Myocyte (in vitro differentiated cells): Measurements from ENCODE around the gene NUDT13. TPM values are rescaled to one million over a fixed set of nuclear protein-coding genes. Genes with fewer than 3 reads are reported as not detected.

Source experiments
- DNase-seq: peaks from one replicate; pipeline ENCODE4 v3.0.0-alpha.2; 2012; ENCODE audit warnings: low read depth
- polyA plus RNA-seq: library from polyadenylated mRNA; unstranded; fragments of >200 nt; gene quantifications from one replicate; pipeline ENCODE4 v1.2.1, GENCODE V29; 2012; ENCODE audit warnings: missing spikeins
- total RNA-seq: library from RNA; depleted of rRNA; stranded (reverse); fragments of >200 nt; gene quantifications from 2 replicates; pipeline ENCODE4 v1.2.3, GENCODE V29; 2014

Gene NUDT13
- 2.6 and 4.6 TPM in 2 replicates for total RNA-seq
- 2.9 TPM for polyA plus RNA-seq

GRCh38 chr10:73110345-73110849, at the start of gene NUDT13:
Gene NUDT13, plus strand, starts transcription at chr10:73110455. Its CDS starts 3,911 bp downstream, at chr10:73114366.
- peak; percentile 90 for DNase-seq

DNA sequence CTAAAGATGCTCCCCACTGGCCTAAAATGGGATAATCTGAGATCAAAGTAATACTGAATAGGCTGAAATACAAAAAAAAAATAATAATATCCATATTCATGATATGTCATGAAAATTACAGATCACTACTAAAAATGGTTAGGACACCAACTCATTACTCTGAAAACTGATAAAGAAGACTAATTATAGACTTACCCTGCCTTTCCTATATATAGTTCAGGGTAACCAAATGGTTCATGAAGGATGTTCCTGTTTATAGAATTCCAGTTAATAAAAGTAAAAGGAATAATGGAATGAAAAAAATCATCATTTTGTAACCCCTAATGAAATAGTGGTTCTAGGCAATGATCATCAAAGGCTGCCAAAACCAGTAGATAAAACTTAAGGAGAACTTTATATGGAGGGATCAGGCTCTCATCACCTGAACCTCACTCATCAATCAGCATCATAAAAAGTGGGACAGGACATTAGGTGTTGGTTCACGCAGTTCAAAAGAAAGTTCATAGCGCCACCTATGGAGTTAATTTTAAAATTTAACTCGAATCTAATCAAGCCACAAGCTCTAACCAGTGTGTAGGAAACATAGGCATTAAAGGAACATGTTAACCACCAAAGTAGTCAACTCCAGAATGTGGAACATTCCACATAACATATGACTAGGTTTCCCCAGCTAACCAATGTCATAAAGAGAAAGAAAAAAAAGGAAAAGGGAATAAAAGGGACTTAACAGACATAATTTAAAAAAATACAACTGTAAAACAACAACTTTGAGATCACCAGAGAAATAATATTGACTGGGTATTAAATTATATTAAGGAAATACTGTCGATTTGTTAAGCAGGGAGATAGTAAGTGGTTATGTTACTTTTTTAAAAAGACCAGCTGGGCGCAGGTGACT, 49.3 kb upstream of the NUDT13 start:
- DNase-seq, result peak; percentile 33

GRCh38 chr10:73061743-73062142, 48.5 kb upstream of the NUDT13 start:
- no peak for DNase-seq

- no peak for DNase-seq
These were observed 44.8 kb upstream of the NUDT13 start for GRCh38 chr10:73065441-73065840.

DNA sequence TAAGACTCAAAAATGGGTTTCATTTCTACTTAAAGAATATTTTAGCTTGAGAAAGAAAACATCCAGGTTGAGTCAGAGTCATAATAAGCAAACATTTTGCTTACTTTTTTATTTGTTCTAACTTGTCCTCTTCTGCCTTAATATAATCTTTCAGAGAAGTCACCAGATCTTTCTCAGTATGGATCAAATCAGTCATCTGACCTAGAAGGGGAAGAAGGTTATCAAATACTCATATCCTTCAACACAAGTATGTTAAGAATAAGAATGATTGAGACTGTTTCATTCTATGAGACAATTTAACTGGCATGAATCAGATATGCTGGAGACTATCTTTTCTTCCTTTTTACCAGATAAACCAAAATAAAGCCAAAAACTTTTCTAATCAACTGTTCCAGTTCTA, 36.6 kb upstream of the NUDT13 start:
- DNase-seq, result no peak

- no peak for DNase-seq
These were observed 34.4 kb upstream of the NUDT13 start for GRCh38 chr10:73075829-73076228.

DNA sequence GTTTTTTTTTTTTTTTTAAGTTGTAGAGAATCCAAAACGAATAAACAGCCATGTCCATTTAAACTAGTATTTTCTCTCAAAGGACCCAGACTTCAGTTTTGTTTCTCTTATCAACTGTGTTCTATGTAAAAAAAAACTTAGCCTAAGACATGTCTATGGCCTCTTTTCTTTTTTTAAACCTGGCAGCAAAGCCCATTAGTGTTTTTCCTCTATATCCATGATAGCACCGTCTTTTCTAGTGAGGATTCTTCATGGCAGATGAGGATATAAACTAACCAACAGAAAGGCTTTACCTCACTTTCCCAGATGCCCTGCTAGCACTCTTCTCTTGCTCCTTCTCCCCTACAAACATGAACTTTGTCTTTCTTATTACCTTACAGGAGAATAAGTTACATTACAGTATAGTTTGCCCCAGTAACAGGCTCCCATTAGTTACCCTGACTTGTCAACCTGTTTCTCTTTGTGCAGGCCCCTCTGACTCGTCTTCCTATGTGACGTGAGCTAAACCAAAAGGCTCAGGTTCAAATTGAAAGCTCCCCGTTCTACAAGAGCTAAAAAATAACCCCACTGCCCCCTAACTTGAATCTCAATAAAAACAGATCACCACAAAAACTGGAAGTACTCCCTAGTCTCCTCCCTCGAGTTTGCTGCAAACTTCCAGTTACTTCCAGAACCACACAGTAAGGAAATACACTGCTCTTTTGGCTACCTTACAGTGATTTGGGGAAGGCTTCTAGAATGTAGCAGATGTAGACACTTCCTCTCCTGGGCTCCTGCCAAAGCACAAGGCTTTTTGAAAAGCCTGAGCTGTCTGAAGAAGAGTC, 33.7 kb upstream of the NUDT13 start:
- peak; percentile 75 for DNase-seq

GRCh38 chr10:73079779-73080541, 30.3 kb upstream of the NUDT13 start:
- DNase-seq, result no peak

DNA sequence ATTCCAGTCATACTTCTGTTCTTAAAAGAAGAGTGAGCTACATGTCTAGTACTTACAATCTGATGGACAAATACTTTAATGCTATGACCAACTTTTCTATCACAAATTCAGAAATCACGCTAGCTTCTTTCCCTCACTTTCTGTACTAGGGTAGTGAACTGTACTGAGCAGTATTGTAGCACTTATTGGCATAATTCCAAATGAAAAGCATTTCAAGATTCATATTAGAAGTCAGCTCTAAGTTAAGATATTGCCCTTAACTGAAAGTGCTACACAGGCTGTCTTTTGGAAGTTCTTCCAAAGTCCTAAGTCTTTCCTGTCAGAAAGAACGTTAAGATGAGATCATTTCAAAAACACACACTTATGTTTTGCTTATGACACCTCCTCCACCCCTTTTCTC, 27.0 kb upstream of the NUDT13 start:
- no peak for DNase-seq

- no peak for DNase-seq
These were observed 26.0 kb upstream of the NUDT13 start for GRCh38 chr10:73084209-73084608.

- DNase-seq, result no peak
These were observed 23.4 kb upstream of the NUDT13 start for GRCh38 chr10:73086816-73087215.

GRCh38 chr10:73088304-73088703, 22.0 kb upstream of the NUDT13 start:
- DNase-seq, result no peak

DNA sequence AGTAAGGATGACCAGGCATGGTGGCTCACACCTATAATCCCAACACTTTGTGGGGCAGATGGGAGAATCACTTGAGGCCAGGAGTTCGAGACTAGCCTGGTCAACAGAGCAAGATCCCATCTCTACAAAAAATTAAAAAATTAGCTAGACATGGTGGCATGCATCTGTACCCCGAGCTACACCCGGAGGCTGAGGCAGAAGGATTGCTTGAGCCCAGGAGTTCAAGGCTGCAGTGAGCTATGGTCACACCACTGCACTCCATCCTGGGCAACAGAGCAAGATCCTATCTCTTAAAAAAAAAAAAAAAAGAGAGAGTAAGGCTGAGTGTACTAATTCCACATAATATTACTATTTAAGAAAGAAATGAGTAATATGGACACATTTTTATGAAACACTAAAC, 17.4 kb upstream of the NUDT13 start:
- DNase-seq, result no peak

- no peak for DNase-seq
These were observed 16.1 kb upstream of the NUDT13 start for GRCh38 chr10:73093922-73094850.

- DNase-seq, result no peak
These were observed 15.2 kb upstream of the NUDT13 start for GRCh38 chr10:73094986-73095480.

DNA sequence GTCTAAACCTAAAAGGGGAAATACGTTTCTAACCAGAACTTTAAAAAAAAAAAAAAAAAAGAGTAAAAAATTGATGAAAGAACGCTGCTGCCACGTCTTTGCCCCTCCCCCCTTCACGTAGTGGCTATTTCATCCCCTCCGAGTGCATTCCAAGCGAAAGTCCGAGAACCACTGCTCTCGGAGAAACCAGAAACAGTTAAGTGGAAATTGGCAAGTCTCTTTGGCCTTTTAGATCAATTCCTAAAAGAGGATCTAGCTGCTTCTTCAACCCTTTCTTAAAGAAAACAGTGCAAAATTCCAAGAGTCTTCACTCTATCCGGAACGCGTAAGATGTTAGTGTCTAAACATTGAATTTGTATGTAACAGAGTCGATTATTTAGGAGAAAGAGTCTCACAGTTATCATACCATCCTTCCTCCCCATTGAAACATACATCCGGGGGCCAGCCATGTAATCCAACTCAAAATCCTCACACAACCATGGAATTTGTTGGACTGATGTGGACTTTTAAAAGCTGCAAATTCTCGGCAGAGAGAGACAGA, 14.7 kb upstream of the NUDT13 start:
- DNase-seq, result peak; percentile 77

GRCh38 chr10:73096041-73096448, 14.2 kb upstream of the NUDT13 start:
- DNase-seq, result peak; percentile 79

- peak; percentile 99 for DNase-seq
These were observed 13.6 kb upstream of the NUDT13 start, which contains the start of gene P4HA1 for GRCh38 chr10:73096449-73097304. Gene P4HA1, minus strand, starts transcription at chr10:73096866. Its CDS starts 21,983 bp downstream, at chr10:73074883.

- DNase-seq, result no peak
These were observed 13.0 kb upstream of the NUDT13 start for GRCh38 chr10:73097305-73097670.
